NCI-H524 (cell line): ENCODE results near the gene MRPL48.
A peak's percentile ranks its signal among the peaks of the same experiment; 100 is the strongest.
"Not testable (repeated sequence)": the region's sequence is repeated elsewhere in the genome, so short reads cannot be mapped to it uniquely, and the experiment has no call there.

Experiments used
- DNase-seq, 2 experiments: peaks; one replicate each; lab custom pipeline; 2025; lab: John Stamatoyannopoulos, UW

Gene MRPL48

DNA sequence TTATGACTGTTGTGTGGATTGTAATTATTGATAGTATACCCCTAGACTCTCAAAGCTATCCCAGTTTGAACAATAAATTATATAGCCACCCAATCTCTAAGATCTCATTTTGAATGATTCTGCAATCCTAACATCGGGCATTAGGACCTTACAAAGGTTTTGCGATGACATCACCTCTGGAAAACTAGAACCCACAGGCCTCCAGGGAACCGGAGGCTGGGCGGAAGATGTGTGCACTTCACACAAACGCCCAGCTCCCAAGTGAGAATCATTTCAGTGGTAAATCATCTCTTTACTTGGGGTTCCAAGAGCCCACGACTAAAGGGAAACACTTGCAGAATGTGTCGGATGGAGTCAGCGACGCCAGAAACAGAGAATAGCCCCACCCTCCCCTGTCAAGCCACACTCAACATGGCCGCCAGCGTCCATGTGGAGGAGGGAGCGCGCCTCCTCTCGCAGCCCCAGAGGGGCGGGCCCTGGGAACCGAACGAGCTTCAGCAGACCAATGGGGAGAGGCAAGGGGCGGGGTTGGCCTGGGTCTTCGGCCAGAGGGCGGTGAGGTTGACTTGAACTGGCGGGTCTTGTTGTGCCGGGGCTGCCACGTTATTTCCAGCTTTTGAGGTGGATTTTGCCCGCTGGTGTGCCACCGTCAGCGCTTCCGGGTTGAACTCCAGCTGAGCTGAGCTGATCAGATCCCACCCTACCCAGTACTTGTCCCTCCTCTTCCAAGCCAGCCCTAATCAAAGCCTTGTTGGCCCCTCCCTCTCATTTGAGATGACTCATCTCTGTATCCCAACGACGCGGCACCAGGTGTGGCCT, 8.4 kb upstream of the MRPL48 start:
- DNase-seq: peak; percentile 99 to 100

DNA sequence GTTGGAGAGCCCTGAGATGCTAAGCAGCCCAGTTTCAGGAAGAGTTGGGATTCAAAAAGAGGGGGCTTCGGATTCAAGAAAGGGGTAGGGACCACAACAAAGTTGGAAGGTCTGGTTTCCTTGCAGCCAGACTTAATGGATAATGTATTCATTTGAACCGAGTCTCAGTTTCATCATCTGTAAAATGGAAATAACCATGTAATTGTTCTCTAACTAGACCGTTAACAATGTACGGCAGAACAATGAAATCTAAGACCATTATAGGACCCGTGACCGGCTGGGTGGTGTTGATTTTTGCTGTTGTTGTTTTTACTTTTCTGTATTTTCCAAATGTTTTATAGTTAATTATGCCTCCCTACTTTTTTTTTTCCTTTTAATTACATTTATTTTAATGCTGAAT, 6.4 kb upstream of the MRPL48 start:
- no peak for DNase-seq

DNA sequence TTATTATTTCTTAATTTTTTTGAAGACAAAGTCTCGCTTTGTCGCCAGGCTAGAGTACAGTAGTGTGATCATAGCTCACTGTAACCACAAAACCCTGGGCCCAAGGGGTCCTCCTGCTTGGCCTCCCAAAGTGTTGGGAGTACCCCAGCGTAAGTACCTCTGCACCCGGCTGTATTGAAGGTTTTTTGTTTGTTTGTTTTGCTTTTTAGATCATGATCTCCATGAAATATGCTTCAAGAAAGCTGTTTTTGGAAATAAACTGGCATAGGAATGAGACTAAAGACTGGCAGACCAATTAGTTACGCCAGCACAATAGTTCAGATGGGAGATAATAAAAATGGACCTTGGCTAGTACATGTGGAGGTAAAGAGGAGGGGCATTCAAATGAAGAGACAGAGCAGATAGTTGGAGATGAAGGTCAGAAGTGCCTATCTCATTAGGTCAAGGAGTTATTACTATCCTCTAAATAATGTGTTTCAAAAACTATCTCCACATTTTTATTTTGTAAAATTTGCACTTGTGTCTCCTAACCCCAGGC, 4.1 kb upstream of the MRPL48 start:
- no peak for DNase-seq

DNA sequence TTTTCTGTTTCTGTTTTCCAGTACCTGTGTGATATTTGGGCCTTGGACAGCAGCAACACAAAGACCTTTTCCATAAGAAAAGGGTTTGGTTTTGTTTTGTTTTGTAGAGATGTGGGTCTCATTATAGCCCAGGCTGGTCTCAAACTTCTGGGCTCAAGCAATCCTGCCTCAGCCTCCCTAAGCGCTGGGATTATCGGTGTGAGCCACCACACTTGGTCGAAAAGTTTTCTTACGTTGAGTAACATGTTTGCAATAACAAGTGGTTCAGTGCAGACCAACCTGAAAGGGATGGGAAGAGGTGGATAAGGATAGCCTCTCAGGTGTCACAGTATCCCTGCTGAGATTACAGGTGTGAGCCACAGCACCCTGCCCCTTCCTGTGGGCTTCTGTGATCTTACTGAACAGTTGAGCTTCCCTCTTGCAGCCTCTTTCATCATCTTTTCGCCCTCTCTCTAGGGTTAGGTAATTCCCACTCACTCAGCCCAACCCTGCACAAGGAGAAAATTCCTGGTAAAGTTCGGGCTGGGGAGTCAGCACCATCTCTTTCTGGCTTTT, 3.5 kb upstream of the MRPL48 start:
- DNase-seq: no peak

DNA sequence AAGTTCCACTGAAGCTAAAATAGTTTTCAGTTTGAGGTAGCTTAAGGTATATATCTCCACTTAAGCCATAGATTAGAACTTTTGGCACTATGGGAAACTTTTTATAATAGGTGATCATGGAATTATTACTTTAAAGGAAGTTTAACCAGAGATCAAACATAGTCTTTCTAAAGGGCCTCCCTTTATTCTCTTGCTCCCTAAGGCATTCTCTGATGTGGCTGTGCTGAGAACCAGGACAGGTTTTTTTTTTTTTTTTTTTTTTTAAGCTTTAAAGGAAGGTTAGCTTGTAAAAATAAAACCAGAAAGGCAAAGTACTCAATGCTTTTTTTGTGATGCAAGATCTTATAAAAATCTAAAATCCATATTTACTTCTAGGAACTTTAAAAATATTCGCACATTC, 2.9 kb upstream of the MRPL48 start:
- DNase-seq: no peak

GRCh38 chr11:73785467-73785866, 2.2 kb upstream of the MRPL48 start:
- DNase-seq: not testable (repeated sequence)

GRCh38 chr11:73787051-73787642, 527 bp upstream of the MRPL48 start:
- peak in 1 of 2 experiments; percentile 12 for DNase-seq

DNA sequence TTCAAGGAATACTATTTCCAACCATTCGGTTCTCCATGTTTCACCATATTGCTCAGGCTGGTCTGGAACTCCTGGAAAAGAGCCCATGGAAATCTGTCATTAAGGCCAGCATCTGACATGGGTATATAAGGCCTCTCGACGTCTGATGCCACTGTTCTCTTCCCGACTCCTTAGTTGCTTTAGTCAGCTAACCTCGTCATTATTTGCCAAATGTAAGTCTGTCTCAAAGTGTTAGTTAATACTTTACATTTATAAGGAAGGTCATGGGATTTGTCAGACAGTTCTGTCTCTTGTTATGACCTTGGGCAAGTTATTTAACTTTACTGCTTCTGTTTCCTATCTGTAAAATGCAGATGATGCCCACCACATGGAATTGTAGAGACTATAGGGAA, 1.6 kb downstream of the MRPL48 start:
- DNase-seq: no peak

- DNase-seq: no peak
Observed at GRCh38 chr11:73792584-73792983, 4.9 kb downstream of the MRPL48 start.

GRCh38 chr11:73795925-73796632, 8.4 kb downstream of the MRPL48 start:
- no peak for DNase-seq

DNA sequence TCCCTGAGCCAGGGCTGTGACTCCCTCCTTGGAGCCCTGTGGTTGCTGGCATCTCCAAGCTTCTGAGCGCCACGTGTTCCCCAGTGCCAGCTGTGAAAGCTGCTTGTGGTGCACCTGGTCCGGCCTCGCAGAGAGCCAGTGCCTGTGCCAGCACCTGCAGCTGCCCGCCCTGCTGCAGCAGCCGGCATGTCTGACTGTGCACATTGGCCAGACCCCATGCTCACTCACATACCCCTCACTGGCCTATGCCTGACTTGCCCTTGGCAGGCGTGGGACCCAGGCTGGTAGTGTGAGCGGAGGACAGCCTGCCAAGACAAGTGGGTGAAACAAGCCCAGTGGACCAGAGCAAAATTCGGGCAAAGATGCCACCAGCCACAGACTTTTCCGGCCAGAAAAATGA, 9.8 kb downstream of the MRPL48 start:
- DNase-seq: no peak

DNA sequence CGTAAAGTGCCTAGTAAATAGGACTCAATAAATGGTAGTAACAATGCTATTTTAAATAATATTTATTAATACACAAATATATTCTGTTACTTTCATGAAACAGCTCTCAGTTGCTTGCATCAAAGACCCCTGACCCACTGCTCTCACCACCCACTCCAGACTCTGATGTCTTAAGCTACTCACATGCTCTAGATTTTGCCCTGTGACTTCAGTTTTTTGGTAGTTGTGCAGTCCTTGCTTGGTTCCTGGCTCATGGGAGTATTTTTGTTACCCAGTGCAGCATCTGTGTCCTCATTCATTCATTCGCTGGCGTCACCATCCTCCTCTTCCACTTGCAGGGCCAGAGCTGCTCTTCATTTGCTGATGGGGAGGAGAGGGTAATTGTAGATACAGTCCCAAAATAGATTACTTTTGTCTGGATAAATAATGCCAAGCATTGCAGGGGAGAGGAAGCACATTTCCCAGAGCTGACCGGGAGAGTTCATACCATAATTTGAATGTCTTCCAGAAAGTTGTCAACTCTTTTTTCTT, 12.7 kb downstream of the MRPL48 start:
- no peak for DNase-seq

DNA sequence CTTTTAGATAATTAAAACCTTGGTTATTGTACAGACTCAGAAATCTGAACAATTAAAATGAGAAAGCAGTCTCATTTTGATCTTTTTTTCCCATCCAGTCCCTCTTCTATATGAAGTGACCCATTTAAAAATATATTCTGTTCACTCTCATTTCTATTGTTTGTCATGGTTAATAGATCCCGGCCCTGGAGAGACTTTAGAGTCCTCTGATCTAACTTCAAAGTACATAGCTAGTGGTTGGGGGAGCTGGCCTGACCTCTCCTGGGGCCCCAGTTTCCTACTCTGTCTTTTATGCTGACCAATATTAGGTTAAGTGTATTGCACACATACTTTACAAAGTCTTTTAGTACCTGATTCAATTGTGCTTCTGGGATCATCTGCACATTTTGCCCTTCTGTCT, 13.5 kb downstream of the MRPL48 start:
- DNase-seq: no peak

- no peak for DNase-seq
Observed at GRCh38 chr11:73804712-73805111, 17.0 kb downstream of the MRPL48 start.

DNA sequence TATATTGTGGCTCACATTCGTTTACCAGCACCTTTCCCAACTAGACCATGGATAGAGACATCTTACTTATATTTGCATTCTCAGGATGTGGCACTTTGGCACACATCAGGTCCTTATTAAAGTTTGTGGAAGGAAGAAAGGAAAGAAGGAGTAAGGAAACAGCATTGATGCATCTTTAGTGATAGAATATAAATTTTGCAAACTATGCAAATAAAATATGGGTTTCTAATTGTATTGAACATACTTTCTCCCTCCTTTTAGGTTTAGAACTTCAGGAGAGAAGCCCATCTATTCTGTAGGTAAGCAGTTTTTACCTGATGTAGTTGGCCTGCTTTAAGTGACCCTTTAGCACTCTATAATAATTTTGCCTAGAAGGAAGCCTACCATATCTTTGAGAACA, 20.4 kb downstream of the MRPL48 start:
- DNase-seq: no peak

GRCh38 chr11:73810637-73811036, 23.0 kb downstream of the MRPL48 start:
- no peak for DNase-seq

DNA sequence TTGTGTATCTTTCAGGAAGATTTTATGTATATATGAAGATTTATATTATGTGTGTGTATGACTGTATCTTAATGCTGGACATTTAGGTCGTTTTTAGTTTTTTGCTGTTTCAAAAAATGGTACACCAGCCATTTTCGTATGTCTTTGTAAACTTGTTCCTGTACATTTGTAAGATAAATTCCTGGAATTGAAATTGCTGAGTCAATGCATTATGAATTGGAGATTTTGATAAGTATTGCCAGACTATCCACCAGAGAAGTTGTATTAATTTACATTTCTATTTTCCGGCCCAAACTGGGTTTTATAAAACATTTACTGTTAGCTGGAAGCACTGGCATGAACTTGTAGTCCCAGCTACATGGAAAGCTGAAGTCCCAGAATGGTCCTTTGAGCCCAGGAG, 24.6 kb downstream of the MRPL48 start:
- no peak for DNase-seq

DNA sequence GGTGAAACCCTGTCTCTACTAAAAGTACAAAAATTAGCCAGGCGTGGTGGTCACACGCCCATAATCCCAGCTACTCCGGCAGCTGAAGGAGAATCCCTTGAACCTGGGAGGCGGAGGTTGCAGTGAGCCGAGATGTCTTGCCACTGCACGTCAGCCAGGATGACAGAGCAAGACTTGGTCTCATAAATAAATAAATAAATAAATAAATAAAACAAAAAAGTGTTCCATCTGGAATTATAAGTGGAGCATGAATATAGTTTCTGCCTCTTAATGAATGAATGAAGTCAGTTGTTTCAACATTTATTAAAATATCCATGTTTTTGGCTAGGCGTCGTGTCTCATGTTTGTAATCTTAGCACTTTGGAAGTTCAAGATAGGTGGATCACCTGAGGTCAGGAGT, 27.1 kb downstream of the MRPL48 start:
- DNase-seq: no peak

DNA sequence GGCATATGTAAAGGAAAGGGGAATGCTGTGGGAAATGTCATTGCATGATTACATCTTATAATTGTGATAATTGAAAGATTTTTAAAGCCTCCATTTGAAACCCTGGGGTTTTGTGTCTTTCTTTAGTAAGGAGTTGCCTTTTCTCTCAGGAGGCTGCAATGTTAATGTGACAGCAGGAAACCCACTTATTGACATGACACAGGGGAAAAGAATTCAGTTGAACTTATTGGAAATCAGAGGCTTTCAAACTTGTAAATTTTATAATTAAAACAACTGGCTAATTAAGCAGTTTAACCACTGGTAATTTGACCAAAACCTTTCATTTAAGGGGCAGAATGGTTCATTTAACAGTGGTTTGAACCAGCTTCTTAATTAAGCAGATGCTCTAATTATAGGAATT, 31.2 kb downstream of the MRPL48 start:
- no peak for DNase-seq

DNA sequence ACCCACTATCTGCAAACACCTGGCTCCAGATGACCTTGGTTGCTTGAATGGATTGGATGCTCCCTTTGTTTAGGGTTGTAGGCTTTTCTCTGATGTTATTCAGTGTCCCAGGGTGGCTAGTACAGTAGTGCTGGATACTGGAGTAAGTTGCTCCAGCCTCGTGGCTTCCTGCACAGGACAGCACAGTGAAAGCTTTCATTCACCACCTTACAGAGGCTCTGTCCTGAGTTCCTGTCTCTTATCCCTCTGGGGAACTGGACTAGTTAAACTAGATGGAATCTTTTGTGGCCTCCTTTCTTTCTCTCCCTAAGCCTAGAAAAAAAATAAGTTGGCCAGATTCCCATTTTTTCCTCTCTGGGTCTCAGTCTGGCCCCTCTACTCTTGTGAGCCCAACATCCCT, 42.6 kb downstream of the MRPL48 start:
- DNase-seq: no peak

GRCh38 chr11:73833067-73833466, 45.4 kb downstream of the MRPL48 start:
- DNase-seq: no peak

DNA sequence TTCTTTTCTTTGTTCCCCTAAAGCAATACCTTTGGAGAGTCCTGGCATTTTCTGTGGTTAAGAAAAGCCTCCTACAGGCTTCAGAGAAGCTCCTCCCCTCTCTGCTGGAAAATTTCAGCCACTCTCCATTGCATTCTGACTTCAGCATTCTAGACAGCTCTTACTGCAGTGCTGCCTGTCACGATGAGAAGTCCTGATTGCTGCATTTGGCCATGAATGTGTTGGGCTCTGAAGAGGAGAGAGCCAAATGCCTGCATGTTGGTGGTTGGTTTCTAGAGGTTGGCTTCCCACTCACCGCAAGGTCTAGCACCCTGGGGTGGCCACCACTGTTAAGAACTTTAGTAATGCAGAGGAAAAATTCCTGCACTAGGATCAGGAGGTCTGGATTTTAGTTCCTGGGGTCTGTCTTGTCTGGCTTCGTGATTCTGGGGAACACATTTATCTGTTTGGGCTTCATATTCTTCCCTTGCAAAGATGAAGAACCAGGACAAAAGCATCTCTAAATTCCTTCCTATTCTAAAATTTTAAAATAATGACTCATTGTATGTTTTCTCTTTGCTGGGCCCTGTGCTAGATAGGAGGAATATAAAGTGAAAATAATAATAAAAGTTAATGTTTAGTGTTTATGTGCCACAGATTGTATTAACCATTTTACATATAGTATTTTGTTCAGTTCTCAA, 50.9 kb downstream of the MRPL48 start:
- no peak for DNase-seq
